Heart left ventricle (tissue), 13 donors: ENCODE measurements around the gene CCL17.

ENCODE experiments used
- POLR2A ChIP-seq, 2 donors: fragments of 450-650 bp; IDR thresholded peaks; one replicate each; pipeline ENCODE4 v1.6.1; 2017; ENCODE audit warnings: antibody characterized with exemption in 2 of 2, mild to moderate bottlenecking in 2 of 2, moderate library complexity in 2 of 2
- TF ChIP-seq, protein P1 (sequence below), 12 donors: fragments of 200-600 bp; sonication (generic) in 4 of 12; IDR thresholded peaks; one replicate each; pipeline versions ENCODE4 v1.5.0 to v1.8.0; 2018 to 2022; ENCODE audit warnings: antibody characterized with exemption in 12 of 12, mild to moderate bottlenecking in 5 of 12
- donor health status: ischemic (EF 13 %, LVEDD 7.1; RV severe dilation, severe dysfunction).
- donor health status: DM: no; HTN: yes; CAD: no.
- donor health status: DM: no; HTN: no; CAD: no.
- donor health status: ischemic (EF 25% LVEDD 6.9; RV normal size, moderate dysfunction).
- donor health status: ischemic (EF 25% LVEDD 5.7; RV mildly dilated, moderate dysfunction).
- donor health status: ischemic (EF 35%, LVEDD 5.7; RV mildly dilated, moderate dysfunction).
- donor health status: nonischemic (EF 11% LVEDD 7.7; RV severe dilation, severe dysfunction).
- donor health status: DM: yes; HTN: yes; CAD: no.
- donor health status: PGD.
- donor health status: ischemic (EF 29% LVEDD 5.4; RV normal size, mild dysfunction).
- donor health status: nonischemic (EF 23%, LVEDD 6.1; RV moderate dilation, normal function).

DNA sequence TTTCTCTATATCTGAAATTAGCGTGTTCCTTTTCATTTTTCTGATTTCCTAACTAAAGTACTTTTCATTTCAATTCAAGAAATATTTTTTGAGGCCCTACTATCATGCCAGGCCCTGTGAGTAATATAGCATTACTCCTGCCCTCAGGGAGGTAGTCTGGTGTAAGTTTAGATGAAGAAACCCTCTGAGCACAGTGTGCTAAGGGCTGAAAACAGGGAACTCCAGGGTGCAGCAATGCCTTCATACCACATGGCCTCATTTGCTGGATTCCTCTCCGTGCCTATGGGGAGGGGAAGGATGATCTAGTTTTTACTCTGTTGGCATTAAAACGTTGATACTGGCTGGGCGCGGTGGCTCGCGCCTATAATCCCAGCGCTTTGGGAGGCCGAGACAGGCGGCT lies 47.5 kb downstream of the CCL17 start:
- TF ChIP-seq, protein P1, sequence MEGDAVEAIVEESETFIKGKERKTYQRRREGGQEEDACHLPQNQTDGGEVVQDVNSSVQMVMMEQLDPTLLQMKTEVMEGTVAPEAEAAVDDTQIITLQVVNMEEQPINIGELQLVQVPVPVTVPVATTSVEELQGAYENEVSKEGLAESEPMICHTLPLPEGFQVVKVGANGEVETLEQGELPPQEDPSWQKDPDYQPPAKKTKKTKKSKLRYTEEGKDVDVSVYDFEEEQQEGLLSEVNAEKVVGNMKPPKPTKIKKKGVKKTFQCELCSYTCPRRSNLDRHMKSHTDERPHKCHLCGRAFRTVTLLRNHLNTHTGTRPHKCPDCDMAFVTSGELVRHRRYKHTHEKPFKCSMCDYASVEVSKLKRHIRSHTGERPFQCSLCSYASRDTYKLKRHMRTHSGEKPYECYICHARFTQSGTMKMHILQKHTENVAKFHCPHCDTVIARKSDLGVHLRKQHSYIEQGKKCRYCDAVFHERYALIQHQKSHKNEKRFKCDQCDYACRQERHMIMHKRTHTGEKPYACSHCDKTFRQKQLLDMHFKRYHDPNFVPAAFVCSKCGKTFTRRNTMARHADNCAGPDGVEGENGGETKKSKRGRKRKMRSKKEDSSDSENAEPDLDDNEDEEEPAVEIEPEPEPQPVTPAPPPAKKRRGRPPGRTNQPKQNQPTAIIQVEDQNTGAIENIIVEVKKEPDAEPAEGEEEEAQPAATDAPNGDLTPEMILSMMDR (IDR thresholded peaks at IDR 0.05): no peak
- TF ChIP-seq POLR2A (IDR thresholded peaks at IDR 0.05): no peak
